HCT116 (cell line): ENCODE results near the gene PAPOLB. TPM values are rescaled to one million over a fixed set of nuclear protein-coding genes. Genes with fewer than 3 reads are reported as not detected.

Source experiments
- ATAC-seq: fragments of 200-7000 bp; cut with Tn5 transposase; 2 replicates; pipeline ENCODE4 v1.9.1; 2020; ENCODE audit warnings: mild to moderate bottlenecking, moderate library complexity
- BruUV-seq: library from RNA; stranded (reverse); fragments of 400-500 nt; replicated peaks from 2 replicates; lab custom pipeline; 2021; lab: Mats Ljungman, UMichigan
- CTCF ChIA-PET: fragments of 300-600 bp; sonication (Branson Sonifier 250); formaldehyde crosslinking; loops from one replicate; lab custom pipeline; 2021; ENCODE audit warnings: antibody characterized with exemption; lab: Charles Lee
- POLR2A ChIA-PET: fragments of 300-600, 350-600 bp; sonication (Branson Sonifier 250); formaldehyde crosslinking; loops from one replicate; lab custom pipeline; 2021; ENCODE audit warnings: antibody characterized with exemption; lab: Charles Lee
- RAD21 ChIA-PET, 2 experiments: fragments of 300-600 bp; sonication (Branson Sonifier 250); formaldehyde crosslinking; loops; one replicate each; lab custom pipeline; 2023; ENCODE audit warnings: low total read pairs in 2 of 2; ENCODE audit not compliant: uncharacterized antibody in 2 of 2, unreplicated experiment in 2 of 2, low non-redundant PET in 1 of 2; lab: Charles Lee
- DNase-seq: peaks from one replicate; pipeline ENCODE4 v3.0.0-alpha.2; 2010; ENCODE audit warnings: low read depth, low spot score
- H2AFZ ChIP-seq: fragments of 200-600 bp; shearing (Covaris generic), sonication (generic); 2 replicates; pipeline ENCODE4 v1.6.1; 2017; ENCODE audit warnings: low read depth, mixed run types, mixed read lengths, antibody characterized with exemption, low read length; ENCODE audit not compliant: poor library complexity, severe bottlenecking
- H3K27ac ChIP-seq: 2 replicates; pipeline ENCODE4 v1.5.1; 2012; ENCODE audit warnings: low read depth, low read length
- H3K27me3 ChIP-seq: fragments of 200-600 bp; sonication (generic); 2 replicates; pipeline ENCODE4 v1.6.1; 2016; ENCODE audit warnings: mixed run types, low read length, mixed read lengths; ENCODE audit not compliant: insufficient read depth
- H3K36me3 ChIP-seq, 2 experiments: fragments of 200-500 bp in 1 of 2; fragments of 200-600 bp in 1 of 2; sonication (Bioruptor generic) in 1 of 2; sonication (generic) in 1 of 2; 2 replicates each; pipeline versions ENCODE4 v1.5.1 to v1.6.1; 2014 to 2016; ENCODE audit warnings: low read length in 2 of 2, inconsistent platforms in 1 of 2, mixed read lengths in 1 of 2, mixed run types in 1 of 2; ENCODE audit not compliant: insufficient read depth in 2 of 2, control insufficient read depth in 1 of 2
- H3K4me1 ChIP-seq, 2 experiments: fragments of 200-600 bp in 1 of 2; sonication (generic) in 1 of 2; 2 replicates each; pipeline versions ENCODE4 v1.5.1 to v1.6.1; 2012 to 2017; ENCODE audit warnings: low read length in 2 of 2, inconsistent platforms in 1 of 2, mild to moderate bottlenecking in 1 of 2, mixed read lengths in 1 of 2, mixed run types in 1 of 2, moderate library complexity in 1 of 2; ENCODE audit not compliant: insufficient read depth in 2 of 2, control insufficient read depth in 1 of 2
- H3K4me2 ChIP-seq: fragments of 200-600 bp; sonication (generic); 2 replicates; pipeline ENCODE4 v1.6.1; 2017; ENCODE audit warnings: mixed run types, low read length, mixed read lengths
- H3K4me3 ChIP-seq, 2 experiments: fragments of 200-600 bp in 1 of 2; sonication (generic) in 1 of 2; replicated peaks in 1 of 2; 2 replicates each; pipeline ENCODE4 v1.5.1; 2011 to 2016; ENCODE audit warnings: low read length in 2 of 2, control low read depth in 1 of 2, low read depth in 1 of 2, mild to moderate bottlenecking in 1 of 2, mixed read lengths in 1 of 2, mixed run types in 1 of 2
- H3K79me2 ChIP-seq: fragments of 200-600 bp; sonication (generic); 2 replicates; pipeline ENCODE4 v1.6.1; 2017; ENCODE audit warnings: mild to moderate bottlenecking, mixed run types, low read length, moderate library complexity, mixed read lengths; ENCODE audit not compliant: insufficient read depth
- H3K9ac ChIP-seq: fragments of 200-600 bp; sonication (generic); 2 replicates; pipeline ENCODE4 v1.6.1; 2016; ENCODE audit warnings: low read length, mixed read lengths
- H3K9me2 ChIP-seq: fragments of 200-600 bp; sonication (generic), shearing (Covaris generic); 2 replicates; pipeline ENCODE4 v1.6.1; 2017; ENCODE audit warnings: mixed run types, mild to moderate bottlenecking, moderate library complexity; ENCODE audit not compliant: insufficient read depth
- H3K9me3 ChIP-seq, 2 experiments: fragments of 200-500 bp in 1 of 2; fragments of 200-600 bp in 1 of 2; sonication (Bioruptor generic) in 1 of 2; sonication (generic) in 1 of 2; 2 replicates each; pipeline ENCODE4 v1.6.1; 2014 to 2017; ENCODE audit warnings: low read length in 2 of 2, mixed read lengths in 2 of 2, inconsistent platforms in 1 of 2, low read depth in 1 of 2, mild to moderate bottlenecking in 1 of 2, mixed run types in 1 of 2, moderate library complexity in 1 of 2; ENCODE audit not compliant: control insufficient read depth in 1 of 2, insufficient read depth in 1 of 2
- H4K20me1 ChIP-seq: fragments of 200-600 bp; sonication (generic), shearing (Covaris generic); 2 replicates; pipeline ENCODE4 v1.6.1; 2017; ENCODE audit warnings: mixed run types, mild to moderate bottlenecking, moderate library complexity; ENCODE audit not compliant: insufficient read depth
- CBX3 ChIP-seq: IDR thresholded peaks from 2 replicates; pipeline ENCODE4 v1.6.1; 2012; ENCODE audit warnings: low read depth
- EGR1 ChIP-seq: IDR thresholded peaks from 2 replicates; pipeline ENCODE4 v1.6.1; 2012; ENCODE audit warnings: low read depth
- ELF1 ChIP-seq: IDR thresholded peaks from 2 replicates; pipeline ENCODE4 v1.6.1; 2012; ENCODE audit warnings: low read depth, borderline replicate concordance
- EZH2 ChIP-seq: fragments of 200-600 bp; sonication (generic); IDR thresholded peaks from 2 replicates; pipeline ENCODE4 v1.6.1; 2017; ENCODE audit warnings: antibody characterized with exemption, mixed run types
- EZH2phosphoT487 ChIP-seq: fragments of 200-600 bp; IDR thresholded peaks from 2 replicates; pipeline ENCODE4 v1.6.1; 2018; ENCODE audit warnings: antibody characterized with exemption, borderline replicate concordance
- POLR2A ChIP-seq: IDR thresholded peaks from 2 replicates; pipeline ENCODE4 v1.7.0; 2011; ENCODE audit warnings: borderline replicate concordance; ENCODE audit not compliant: insufficient read depth, insufficient read length; ENCODE audit errors: extremely low read depth
- RAD21 ChIP-seq: IDR thresholded peaks from 2 replicates; pipeline ENCODE4 v1.6.1; 2012; ENCODE audit warnings: low read depth, mild to moderate bottlenecking
- SP1 ChIP-seq: IDR thresholded peaks from 2 replicates; pipeline ENCODE4 v1.6.1; 2012; ENCODE audit warnings: low read depth
- YY1 ChIP-seq: IDR thresholded peaks from 2 replicates; pipeline ENCODE4 v1.6.1; 2011; ENCODE audit warnings: low read length, low read depth, moderate library complexity, mild to moderate bottlenecking; ENCODE audit not compliant: insufficient replicate concordance; ENCODE audit errors: extremely low read depth
- ZFX ChIP-seq: fragments of 450-650 bp; IDR thresholded peaks from 2 replicates; pipeline ENCODE4 v1.6.1; 2017
- ZNF274 ChIP-seq: fragments of 200-500 bp; sonication (Bioruptor generic); IDR thresholded peaks from 2 replicates; pipeline ENCODE4 v1.6.1; 2014; ENCODE audit warnings: mild to moderate bottlenecking, low read depth, low read length, inconsistent platforms
- intact Hi-C: fragments of 100-400 bp; cut with micrococcal nuclease; formaldehyde crosslinking; loops from 2 replicates; pipeline ENCODE4 v1.10.0; 2022
- total RNA-seq: library from RNA; stranded (reverse); gene quantifications from one replicate; pipeline ENCODE4 v1.2.1, GENCODE V29; 2021; ENCODE audit not compliant: unreplicated experiment
- TF ChIP-seq, protein P1 (sequence below): IDR thresholded peaks from 2 replicates; pipeline ENCODE4 v1.6.1; 2011; ENCODE audit warnings: mild to moderate bottlenecking, low read length, moderate library complexity; ENCODE audit not compliant: insufficient replicate concordance; ENCODE audit errors: extremely low read depth
- TF ChIP-seq, protein P2 (sequence below): IDR thresholded peaks from 2 replicates; pipeline ENCODE4 v1.6.1; 2012
- TF ChIP-seq, protein P3 (sequence below): IDR thresholded peaks from 2 replicates; pipeline ENCODE4 v1.6.1; 2012; ENCODE audit warnings: low read depth

PAPOLB gene
- total RNA-seq, 1 experiment from 2014 or later = 0.20 TPM

DNA sequence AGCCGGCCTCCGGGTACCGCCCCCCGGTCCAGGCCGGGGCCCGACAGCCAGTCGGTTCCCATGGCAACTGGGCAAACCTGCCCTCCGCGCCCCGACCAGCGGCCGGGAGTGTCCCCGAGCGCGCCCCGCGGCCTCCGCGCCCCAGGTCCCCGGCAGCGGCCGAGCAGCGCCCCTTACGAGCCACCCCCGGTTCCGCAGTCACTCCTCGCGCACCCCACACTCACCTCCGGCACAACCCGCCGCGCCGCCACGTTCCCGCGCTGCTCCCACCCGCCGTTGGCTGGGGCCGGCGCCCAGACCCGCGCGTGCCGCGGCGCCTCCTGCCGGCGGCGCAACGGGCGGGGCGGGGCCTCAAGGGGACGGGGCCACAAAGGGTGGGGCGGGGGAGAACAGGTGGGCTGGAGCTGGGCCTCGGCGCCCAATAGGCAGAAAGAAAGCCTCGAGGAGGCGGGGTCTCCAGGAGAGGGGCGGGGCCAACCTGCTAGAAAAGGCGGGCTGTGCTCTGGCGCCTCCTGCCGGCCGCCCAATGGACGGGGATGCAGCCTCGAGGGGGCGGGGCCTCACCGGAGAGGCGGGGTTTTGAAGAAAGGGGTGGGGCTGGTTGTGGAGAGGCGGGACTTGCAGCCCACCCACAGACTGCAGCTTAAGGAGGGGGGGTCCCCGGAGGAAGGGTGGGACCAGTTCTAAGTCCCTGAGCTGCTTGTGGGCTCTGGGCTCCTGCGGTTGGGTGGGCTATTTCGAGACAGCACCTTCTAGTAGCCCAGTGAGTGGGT is 21.7 kb upstream of the PAPOLB start, which contains the start of gene RADIL (continued):
- TF ChIP-seq, protein P1, sequence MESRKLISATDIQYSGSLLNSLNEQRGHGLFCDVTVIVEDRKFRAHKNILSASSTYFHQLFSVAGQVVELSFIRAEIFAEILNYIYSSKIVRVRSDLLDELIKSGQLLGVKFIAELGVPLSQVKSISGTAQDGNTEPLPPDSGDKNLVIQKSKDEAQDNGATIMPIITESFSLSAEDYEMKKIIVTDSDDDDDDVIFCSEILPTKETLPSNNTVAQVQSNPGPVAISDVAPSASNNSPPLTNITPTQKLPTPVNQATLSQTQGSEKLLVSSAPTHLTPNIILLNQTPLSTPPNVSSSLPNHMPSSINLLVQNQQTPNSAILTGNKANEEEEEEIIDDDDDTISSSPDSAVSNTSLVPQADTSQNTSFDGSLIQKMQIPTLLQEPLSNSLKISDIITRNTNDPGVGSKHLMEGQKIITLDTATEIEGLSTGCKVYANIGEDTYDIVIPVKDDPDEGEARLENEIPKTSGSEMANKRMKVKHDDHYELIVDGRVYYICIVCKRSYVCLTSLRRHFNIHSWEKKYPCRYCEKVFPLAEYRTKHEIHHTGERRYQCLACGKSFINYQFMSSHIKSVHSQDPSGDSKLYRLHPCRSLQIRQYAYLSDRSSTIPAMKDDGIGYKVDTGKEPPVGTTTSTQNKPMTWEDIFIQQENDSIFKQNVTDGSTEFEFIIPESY = no peak

DNA sequence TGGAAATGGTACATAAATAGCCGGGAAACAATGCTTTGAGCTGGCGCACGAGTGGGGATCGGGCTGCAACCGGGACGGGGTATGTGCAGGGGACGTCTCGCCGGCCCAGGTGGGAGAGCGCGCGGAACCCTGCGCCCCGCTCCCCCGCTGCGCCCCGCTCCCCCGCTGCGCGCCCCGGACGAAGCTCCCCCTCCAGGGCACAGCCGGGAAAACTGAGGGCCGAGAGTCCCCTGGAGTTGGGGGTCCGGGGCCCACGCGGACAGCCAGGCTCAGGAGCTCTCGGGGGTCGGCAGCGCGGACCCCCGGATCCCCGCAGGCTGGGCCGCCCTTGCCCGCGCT is 21.2 kb upstream of the PAPOLB start:
- ChIA-PET CTCF (interaction anchor here (0.6 to 2.2 kb wide), 24 partner anchors 10 to 206 kb away, joined by 3 to 14 read pairs (median 4); no protein-coding TSS in a partner anchor), RAD21 (interaction anchor here in 1 of 2 experiments (1.4 kb wide), 1 partner anchor 53 kb away, joined by 3 read pairs; no protein-coding TSS in a partner anchor), POLR2A (no interaction called here)
- no TSS peak for BruUV-seq
- Histone ChIP-seq H4K20me1 (no peaks in the 10 kb centered on the region), H3K9me2 (no peaks in the 10 kb centered on the region), H2AFZ (no peak overlapping the region), H3K4me3 (peak overlapping the region; percentile 45 to 71), H3K27ac (peak overlapping the region; percentile 63; the same call in 1 of the 2 replicates), H3K4me1 (peaks cover 0 to 8% of the 10 kb centered on the region in 2 experiments; a peak in 2 of 4 replicates), H3K4me2 (peak overlapping the region; percentile 68), H3K9me3 (no peaks in the 10 kb centered on the region), H3K79me2 (0 out of 2 replicates have a peak, but pooled peaks cover 4% of the 10 kb centered on the region), H3K27me3 (no peaks in the 10 kb centered on the region), H3K36me3 (no peaks in the 10 kb centered on the region), H3K9ac (peak overlapping the region; percentile 80)
- no peak for DNase-seq
- ATAC-seq = no peak; the same call in 1 of the 2 replicates
- intact Hi-C loops = loop anchor here (1.0 to 2.0 kb wide), 2 partner anchors 53 to 84 kb away; no protein-coding TSS in a partner anchor
- TF ChIP-seq EGR1 = no peak
- no peak for TF ChIP-seq EZH2
- no peak for TF ChIP-seq ELF1
- TF ChIP-seq CBX3 = no peak
- no peak for TF ChIP-seq RAD21
- no peak for TF ChIP-seq EZH2phosphoT487
- TF ChIP-seq SP1 = no peak
- TF ChIP-seq ZNF274 = no peak
- no peak for TF ChIP-seq POLR2A
- TF ChIP-seq ZFX = no peak
- TF ChIP-seq YY1 = no peak
- TF ChIP-seq, protein P2, sequence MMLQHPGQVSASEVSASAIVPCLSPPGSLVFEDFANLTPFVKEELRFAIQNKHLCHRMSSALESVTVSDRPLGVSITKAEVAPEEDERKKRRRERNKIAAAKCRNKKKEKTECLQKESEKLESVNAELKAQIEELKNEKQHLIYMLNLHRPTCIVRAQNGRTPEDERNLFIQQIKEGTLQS = no peak
- TF ChIP-seq, protein P1 = no peak
- TF ChIP-seq, protein P3, sequence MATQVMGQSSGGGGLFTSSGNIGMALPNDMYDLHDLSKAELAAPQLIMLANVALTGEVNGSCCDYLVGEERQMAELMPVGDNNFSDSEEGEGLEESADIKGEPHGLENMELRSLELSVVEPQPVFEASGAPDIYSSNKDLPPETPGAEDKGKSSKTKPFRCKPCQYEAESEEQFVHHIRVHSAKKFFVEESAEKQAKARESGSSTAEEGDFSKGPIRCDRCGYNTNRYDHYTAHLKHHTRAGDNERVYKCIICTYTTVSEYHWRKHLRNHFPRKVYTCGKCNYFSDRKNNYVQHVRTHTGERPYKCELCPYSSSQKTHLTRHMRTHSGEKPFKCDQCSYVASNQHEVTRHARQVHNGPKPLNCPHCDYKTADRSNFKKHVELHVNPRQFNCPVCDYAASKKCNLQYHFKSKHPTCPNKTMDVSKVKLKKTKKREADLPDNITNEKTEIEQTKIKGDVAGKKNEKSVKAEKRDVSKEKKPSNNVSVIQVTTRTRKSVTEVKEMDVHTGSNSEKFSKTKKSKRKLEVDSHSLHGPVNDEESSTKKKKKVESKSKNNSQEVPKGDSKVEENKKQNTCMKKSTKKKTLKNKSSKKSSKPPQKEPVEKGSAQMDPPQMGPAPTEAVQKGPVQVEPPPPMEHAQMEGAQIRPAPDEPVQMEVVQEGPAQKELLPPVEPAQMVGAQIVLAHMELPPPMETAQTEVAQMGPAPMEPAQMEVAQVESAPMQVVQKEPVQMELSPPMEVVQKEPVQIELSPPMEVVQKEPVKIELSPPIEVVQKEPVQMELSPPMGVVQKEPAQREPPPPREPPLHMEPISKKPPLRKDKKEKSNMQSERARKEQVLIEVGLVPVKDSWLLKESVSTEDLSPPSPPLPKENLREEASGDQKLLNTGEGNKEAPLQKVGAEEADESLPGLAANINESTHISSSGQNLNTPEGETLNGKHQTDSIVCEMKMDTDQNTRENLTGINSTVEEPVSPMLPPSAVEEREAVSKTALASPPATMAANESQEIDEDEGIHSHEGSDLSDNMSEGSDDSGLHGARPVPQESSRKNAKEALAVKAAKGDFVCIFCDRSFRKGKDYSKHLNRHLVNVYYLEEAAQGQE = no peak
